H1 (cell line): Measurements from ENCODE around the gene UBL4A. TPM values are rescaled to one million over a fixed set of nuclear protein-coding genes. Genes with fewer than 3 reads are reported as not detected.
"Not testable (repeated sequence)": the region's sequence is repeated elsewhere in the genome, so short reads cannot be mapped to it uniquely, and the experiment has no call there.

Experiments
- CTCF ChIA-PET: fragments of 300-600 bp; sonication (Branson Sonifier 250); formaldehyde crosslinking; loops from one replicate; lab custom pipeline; 2021; ENCODE audit not compliant: partially characterized antibody; lab: Charles Lee
- POLR2A ChIA-PET: fragments of 300-600 bp; sonication (Branson Sonifier 250); formaldehyde crosslinking; loops from one replicate; lab custom pipeline; 2021; ENCODE audit warnings: inconsistent platforms; ENCODE audit not compliant: partially characterized antibody; lab: Charles Lee
- DNase-seq, 2 experiments: peaks; one replicate each; pipeline versions ENCODE4 v3.0.0 to v3.0.0-alpha.2; 2010 to 2022; ENCODE audit warnings: low spot score in 2 of 2, low read depth in 1 of 2, mixed read lengths in 1 of 2
- FAIRE-seq: peaks from 2 replicates; lab custom pipeline; 2011; peaks lifted over from hg19 to GRCh38; lab: Jason Lieb, UNC
- H2AFZ ChIP-seq: 2 replicates; pipeline ENCODE4 v1.8.1; 2012; ENCODE audit warnings: low read length, inconsistent platforms
- H2AK5ac ChIP-seq: 2 replicates; pipeline ENCODE4 v1.6.1; 2013; ENCODE audit warnings: low read depth, low read length
- H2BK120ac ChIP-seq: replicated peaks from 2 replicates; pipeline ENCODE3; 2013; ENCODE audit warnings: low read depth, low read length, inconsistent platforms
- H2BK12ac ChIP-seq: 2 replicates; pipeline ENCODE4 v1.6.1; 2013; ENCODE audit warnings: low read depth, low read length
- H2BK15ac ChIP-seq: 2 replicates; pipeline ENCODE4 v1.6.1; 2013; ENCODE audit warnings: low read length
- H2BK20ac ChIP-seq: 2 replicates; pipeline ENCODE4 v1.6.1; 2013; ENCODE audit warnings: low read length
- H2BK5ac ChIP-seq: 2 replicates; pipeline ENCODE4 v1.6.1; 2013; ENCODE audit warnings: low read depth, low read length
- H3K14ac ChIP-seq: 2 replicates; pipeline ENCODE4 v1.6.1; 2013; ENCODE audit warnings: inconsistent platforms; ENCODE audit not compliant: insufficient read length
- H3K18ac ChIP-seq: 2 replicates; pipeline ENCODE4 v1.6.1; 2013; ENCODE audit warnings: low read length; ENCODE audit errors: extremely low read depth
- H3K23ac ChIP-seq: 2 replicates; pipeline ENCODE4 v1.6.1; 2013; ENCODE audit warnings: inconsistent platforms; ENCODE audit not compliant: insufficient read length
- H3K23me2 ChIP-seq: 2 replicates; pipeline ENCODE4 v1.6.1; 2013; ENCODE audit warnings: low read depth, low read length
- H3K27ac ChIP-seq: 2 replicates; pipeline ENCODE4 v1.6.1; 2011; ENCODE audit warnings: low read depth, low read length, inconsistent platforms
- H3K27me3 ChIP-seq, 4 experiments: replicated peaks in 1 of 4; 1 replicate in 1 of 4; 2 replicates in 3 of 4; pipeline versions ENCODE4 v1.6.1 to v1.8.1; 2011 to 2013; ENCODE audit warnings: low read length in 3 of 4, mild to moderate bottlenecking in 3 of 4, inconsistent platforms in 2 of 4, mixed read lengths in 2 of 4, moderate library complexity in 1 of 4; ENCODE audit not compliant: control insufficient read depth in 3 of 4, insufficient read depth in 3 of 4; ENCODE audit errors: extremely low read depth in 1 of 4
- H3K36me3 ChIP-seq, 4 experiments: 2 replicates each; pipeline versions ENCODE4 v1.6.1 to v1.8.1; 2011 to 2013; ENCODE audit warnings: mild to moderate bottlenecking in 4 of 4, low read length in 3 of 4, moderate library complexity in 2 of 4, control low read depth in 1 of 4, inconsistent platforms in 1 of 4; ENCODE audit not compliant: insufficient read depth in 4 of 4, control insufficient read depth in 2 of 4
- H3K4ac ChIP-seq: replicated peaks from 2 replicates; pipeline ENCODE3; 2013; ENCODE audit warnings: low read length, low read depth, mixed read lengths, inconsistent platforms; ENCODE audit not compliant: insufficient read length
- H3K4me1 ChIP-seq, 4 experiments: replicated peaks in 1 of 4; 1 replicate in 1 of 4; 2 replicates in 3 of 4; pipeline versions ENCODE4 v1.6.1 to v1.8.1; 2011 to 2013; ENCODE audit warnings: low read length in 3 of 4, inconsistent platforms in 2 of 4, mixed read lengths in 1 of 4; ENCODE audit not compliant: insufficient read depth in 4 of 4, control insufficient read depth in 3 of 4
- H3K4me2 ChIP-seq, 2 experiments: 2 replicates each; pipeline versions ENCODE4 v1.6.1 to v1.8.1; 2011 to 2013; ENCODE audit warnings: low read depth in 2 of 2, low read length in 2 of 2, control low read depth in 1 of 2, inconsistent platforms in 1 of 2, mild to moderate bottlenecking in 1 of 2; ENCODE audit not compliant: insufficient read depth in 1 of 2
- H3K4me3 ChIP-seq, 4 experiments: fragments of 200-600, 300-600 bp in 1 of 4; sonication (generic), shearing (Covaris generic), sonication (Bioruptor Twin) in 1 of 4; 2 replicates each; pipeline versions ENCODE4 v1.5.1 to v1.8.1; 2011 to 2016; ENCODE audit warnings: low read length in 4 of 4, low read depth in 3 of 4, control low read depth in 2 of 4, inconsistent platforms in 2 of 4, mild to moderate bottlenecking in 2 of 4, mixed read lengths in 1 of 4, moderate library complexity in 1 of 4; ENCODE audit not compliant: insufficient read depth in 2 of 4; ENCODE audit errors: extremely low read depth in 1 of 4
- H3K56ac ChIP-seq: replicated peaks from 2 replicates; pipeline ENCODE3; 2013; ENCODE audit warnings: low read depth, mild to moderate bottlenecking, mixed read lengths, low read length, inconsistent platforms; ENCODE audit not compliant: insufficient read length
- H3K79me1 ChIP-seq: 2 replicates; pipeline ENCODE4 v1.6.1; 2013; ENCODE audit warnings: low read depth, low read length, control low read depth
- H3K79me2 ChIP-seq, 2 experiments: 2 replicates each; pipeline versions ENCODE4 v1.6.1 to v1.8.1; 2012 to 2013; ENCODE audit warnings: low read length in 2 of 2, mild to moderate bottlenecking in 2 of 2, inconsistent platforms in 1 of 2; ENCODE audit not compliant: insufficient read depth in 2 of 2, control insufficient read depth in 1 of 2
- H3K9ac ChIP-seq, 4 experiments: replicated peaks in 1 of 4; 1 replicate in 1 of 4; 2 replicates in 3 of 4; pipeline versions ENCODE4 v1.6.1 to v1.8.1; 2011 to 2013; ENCODE audit warnings: low read depth in 3 of 4, low read length in 3 of 4, control low read depth in 2 of 4, mild to moderate bottlenecking in 2 of 4, moderate library complexity in 2 of 4, inconsistent platforms in 1 of 4; ENCODE audit errors: extremely low read depth in 1 of 4
- H3K9me3 ChIP-seq, 2 experiments: 2 replicates each; pipeline versions ENCODE4 v1.6.1 to v1.8.1; 2012 to 2013; ENCODE audit warnings: mild to moderate bottlenecking in 2 of 2, moderate library complexity in 2 of 2, control low read depth in 1 of 2, inconsistent platforms in 1 of 2, low read depth in 1 of 2, low read length in 1 of 2, mixed read lengths in 1 of 2; ENCODE audit not compliant: insufficient read depth in 2 of 2
- H4K20me1 ChIP-seq, 2 experiments: replicated peaks in 1 of 2; 2 replicates each; pipeline versions ENCODE3 to v1.8.1; 2011 to 2013; ENCODE audit warnings: inconsistent platforms in 2 of 2, low read length in 2 of 2, mild to moderate bottlenecking in 1 of 2; ENCODE audit not compliant: insufficient read depth in 2 of 2, control insufficient read depth in 1 of 2
- H4K5ac ChIP-seq: 2 replicates; pipeline ENCODE4 v1.6.1; 2013; ENCODE audit warnings: low read length, low read depth, mixed read lengths, inconsistent platforms; ENCODE audit not compliant: insufficient read length
- H4K8ac ChIP-seq: 2 replicates; pipeline ENCODE4 v1.8.0; 2013; ENCODE audit warnings: mild to moderate bottlenecking, moderate library complexity, low read length, inconsistent platforms; ENCODE audit not compliant: insufficient read depth; ENCODE audit errors: extremely low read depth
- H4K91ac ChIP-seq: replicated peaks from 2 replicates; pipeline ENCODE3; 2013; ENCODE audit warnings: low read length, mixed read lengths, inconsistent platforms; ENCODE audit not compliant: insufficient read length
- BRCA1 ChIP-seq: IDR thresholded peaks from 2 replicates; pipeline ENCODE4 v1.6.1; 2012; ENCODE audit warnings: low read depth, low read length, improper control_type of control experiment
- SP4 ChIP-seq: IDR thresholded peaks from 2 replicates; pipeline ENCODE4 v1.6.1; 2012; ENCODE audit warnings: low read length, inconsistent platforms
- WGBS, 2 experiments: shearing (Covaris generic) in 1 of 2; methylation state at CpG; one replicate each; pipeline versions ENCODE4 v1.1.6 to v1.1.7; 2013 to 2015; ENCODE audit warnings: low lambda C conversion rate in 2 of 2, mixed read lengths in 2 of 2, inconsistent platforms in 1 of 2, low coverage in 1 of 2, missing lambda C conversion rate in 1 of 2; ENCODE audit not compliant: insufficient replicate concordance in 2 of 2, insufficient coverage in 1 of 2, insufficient read length in 1 of 2; ENCODE audit errors: extremely low coverage in 1 of 2, missing lambda C conversion rate in 1 of 2; 5-methylcytosine and 5-hydroxymethylcytosine counted together
- polyA plus RNA-seq, 7 experiments: library from polyadenylated mRNA; depleted of rRNA in 3 of 7; stranded (reverse) in 5 of 7; unstranded in 2 of 7; fragments of >200 nt in 5 of 7; fragments of 200-250 nt in 2 of 7; gene quantifications; 1 replicate in 5 of 7; 2 replicates in 1 of 7; 4 replicates in 1 of 7; pipeline versions ENCODE4 v1.2.1 to v1.2.3, GENCODE V29; 2011 to 2013; ENCODE audit warnings: missing spikeins in 2 of 7, mixed read lengths in 2 of 7
- total RNA-seq: library from RNA; stranded (reverse); fragmentation: NEBNext Ultra II Directional; extraction: Animal tissue kit (Norgen Biotek cat#: 25700); gene quantifications from 2 replicates; pipeline ENCODE4 v1.2.1, GENCODE V29; 2021
- TF ChIP-seq, protein P1 (sequence below): IDR thresholded peaks from 2 replicates; pipeline ENCODE4 v1.6.1; 2011; ENCODE audit warnings: low read depth, mild to moderate bottlenecking, low read length; ENCODE audit not compliant: insufficient read depth

UBL4A gene
- total and polyA plus RNA-seq, 2 of the 8 experiments (the other 6 are each of a cell fraction or from before 2014, with no cell fraction given) = 23.1 to 31.7 TPM

DNA sequence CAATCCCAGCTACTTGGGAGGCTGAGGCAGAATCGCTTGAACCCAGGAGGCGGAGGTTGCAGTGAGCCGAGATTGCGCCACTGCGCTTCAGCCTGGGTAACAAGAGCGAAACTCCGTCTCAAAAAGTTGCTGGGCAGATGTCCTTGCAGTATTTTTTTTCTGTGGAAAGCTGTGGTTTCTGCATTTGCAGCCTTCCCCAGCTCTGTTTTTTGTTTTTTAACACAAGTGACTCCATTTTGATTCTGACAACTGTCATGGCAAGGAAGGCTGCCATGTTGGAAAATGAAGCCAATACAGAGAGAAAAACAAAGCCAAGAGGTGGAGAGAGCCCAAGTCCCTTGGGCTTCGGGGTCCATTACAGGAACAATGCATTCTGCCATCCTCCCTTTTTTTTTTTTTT lies 15.7 kb upstream of the UBL4A start (continued):
- TF ChIP-seq, protein P1, sequence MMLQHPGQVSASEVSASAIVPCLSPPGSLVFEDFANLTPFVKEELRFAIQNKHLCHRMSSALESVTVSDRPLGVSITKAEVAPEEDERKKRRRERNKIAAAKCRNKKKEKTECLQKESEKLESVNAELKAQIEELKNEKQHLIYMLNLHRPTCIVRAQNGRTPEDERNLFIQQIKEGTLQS = no peak
- TF ChIP-seq SP4 (no peak), BRCA1 (no peak)

DNA sequence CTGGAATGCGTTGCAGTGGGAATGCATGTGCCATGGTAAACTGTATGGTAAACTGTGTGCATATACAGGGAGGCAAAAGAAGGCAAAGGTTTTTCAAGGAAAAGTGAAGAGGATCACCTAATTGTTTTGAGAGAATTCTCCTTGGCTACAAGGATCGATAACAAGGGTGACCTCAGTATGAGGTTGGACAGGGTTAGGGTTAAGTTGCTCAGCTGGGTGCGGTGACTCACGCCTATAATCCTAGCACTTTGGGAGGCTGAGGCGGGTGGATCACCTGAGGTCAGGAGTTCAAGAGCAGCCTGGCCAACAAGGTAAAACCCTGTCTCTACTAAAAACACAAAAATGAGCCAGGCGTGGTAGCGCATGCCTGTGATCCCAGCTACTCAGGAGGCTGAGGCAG lies 15.0 kb upstream of the UBL4A start:
- H3K56ac ChIP-seq, H2BK5ac ChIP-seq, H3K4me3 ChIP-seq, H3K9me3 ChIP-seq, H2BK120ac ChIP-seq, H2BK15ac ChIP-seq, H3K23me2 ChIP-seq, H3K9ac ChIP-seq, CTCF ChIA-PET, H2AK5ac ChIP-seq, H3K79me1 ChIP-seq, H4K5ac ChIP-seq, H3K27ac ChIP-seq, H4K20me1 ChIP-seq, H3K36me3 ChIP-seq, H3K4me2 ChIP-seq, H2AFZ ChIP-seq, H4K91ac ChIP-seq, H3K27me3 ChIP-seq, H2BK20ac ChIP-seq, H3K79me2 ChIP-seq, H3K23ac ChIP-seq, FAIRE-seq, H3K14ac ChIP-seq, H3K18ac ChIP-seq, H4K8ac ChIP-seq, H2BK12ac ChIP-seq, DNase-seq, H3K4ac ChIP-seq, H3K4me1 ChIP-seq, POLR2A ChIA-PET: not testable (repeated sequence)
- 90% methylated on average over 2 of the region's 7 CpGs; no CpG with 5 or more reads in 1 of the 2 experiments for WGBS, 2 experiments
